GM21528 (cell line): ENCODE data around the gene DLX3.
"Not testable (repeated sequence)": the region's sequence is repeated elsewhere in the genome, so short reads cannot be mapped to it uniquely, and the experiment has no call there.

Experiments used
- ATAC-seq: cut with Tn5 transposase; IDR thresholded peaks from one replicate; pipeline ENCODE4 v1.9.1; 2021; ENCODE audit warnings: mild to moderate bottlenecking, moderate library complexity; ENCODE audit not compliant: unreplicated experiment, low FRiP score

The DLX3 gene

GRCh38 chr17:49995055-49995738 lies at the start of gene DLX3:
Gene DLX3, minus strand, starts transcription at chr17:49995224. Its CDS starts 226 bp downstream, at chr17:49994998.
- ATAC-seq = no peak

- no peak for ATAC-seq
Measured at GRCh38 chr17:50044483-50044882, 49.5 kb upstream of the DLX3 start.

DNA sequence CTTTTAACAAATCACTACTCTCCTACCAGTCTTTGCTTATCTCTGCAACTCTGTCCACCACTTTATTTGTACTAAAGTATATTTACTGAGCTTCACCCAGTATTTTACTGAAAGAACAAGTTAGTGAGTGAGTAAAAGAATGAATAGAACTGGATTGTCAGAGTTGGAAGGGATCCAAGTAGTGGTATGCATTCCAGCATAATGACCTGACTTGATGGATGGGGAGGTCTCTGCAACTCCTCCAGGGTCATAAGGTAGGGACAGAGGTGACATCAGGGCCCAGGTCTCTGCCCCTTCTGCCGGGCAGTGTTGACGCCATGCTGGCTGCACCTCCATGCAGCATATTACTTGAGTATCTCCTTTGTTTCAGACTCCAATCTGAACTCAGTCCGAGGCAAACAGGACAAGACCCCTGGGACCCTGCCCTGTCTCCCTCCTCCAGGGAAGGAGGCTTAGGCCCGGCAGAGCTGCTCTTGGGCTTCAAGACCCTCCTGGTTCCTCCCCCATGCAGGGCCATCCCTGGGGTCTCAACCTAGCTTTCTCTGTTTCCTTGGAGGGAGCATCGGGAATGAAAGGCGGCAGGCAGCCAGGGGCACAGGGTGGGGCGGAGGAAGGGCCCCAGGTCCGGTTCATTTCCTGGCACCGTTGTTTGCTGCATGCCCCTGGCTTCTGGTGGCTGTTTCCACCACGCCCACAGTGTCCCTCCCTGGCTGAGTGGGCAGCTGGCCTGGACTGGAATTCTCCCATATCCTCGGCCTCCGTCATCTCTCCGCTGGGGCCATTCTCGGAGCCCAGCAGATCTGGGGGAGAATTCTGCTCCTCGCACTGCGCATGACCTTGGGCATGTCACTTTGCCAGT lies 48.5 kb upstream of the DLX3 start:
- ATAC-seq = no peak

- ATAC-seq = no peak
Measured at GRCh38 chr17:50042211-50042610, 47.2 kb upstream of the DLX3 start.

DNA sequence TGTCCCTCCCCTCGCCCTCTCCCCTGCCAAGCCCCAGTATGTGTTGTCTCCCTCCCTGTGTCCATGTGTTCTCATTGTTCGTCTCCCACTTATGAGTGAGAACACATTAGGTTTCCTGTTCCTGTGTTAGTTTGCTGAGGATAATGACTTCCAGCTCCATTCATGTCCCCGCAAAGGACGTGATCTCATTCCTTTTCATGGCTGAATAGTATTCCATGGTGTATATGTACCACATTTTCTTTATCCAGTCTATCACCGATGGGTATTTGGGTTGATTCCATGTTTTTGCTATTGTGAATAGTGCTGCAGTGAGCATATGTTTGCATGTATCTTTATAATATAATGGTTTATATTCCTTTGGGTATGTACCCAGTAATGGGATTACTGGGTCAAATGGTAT lies 45.5 kb upstream of the DLX3 start:
- ATAC-seq = not testable (repeated sequence)

- no peak for ATAC-seq
Measured at GRCh38 chr17:50039058-50039457, 44.0 kb upstream of the DLX3 start.

GRCh38 chr17:50037321-50038107 lies 42.5 kb upstream of the DLX3 start:
- no peak for ATAC-seq

DNA sequence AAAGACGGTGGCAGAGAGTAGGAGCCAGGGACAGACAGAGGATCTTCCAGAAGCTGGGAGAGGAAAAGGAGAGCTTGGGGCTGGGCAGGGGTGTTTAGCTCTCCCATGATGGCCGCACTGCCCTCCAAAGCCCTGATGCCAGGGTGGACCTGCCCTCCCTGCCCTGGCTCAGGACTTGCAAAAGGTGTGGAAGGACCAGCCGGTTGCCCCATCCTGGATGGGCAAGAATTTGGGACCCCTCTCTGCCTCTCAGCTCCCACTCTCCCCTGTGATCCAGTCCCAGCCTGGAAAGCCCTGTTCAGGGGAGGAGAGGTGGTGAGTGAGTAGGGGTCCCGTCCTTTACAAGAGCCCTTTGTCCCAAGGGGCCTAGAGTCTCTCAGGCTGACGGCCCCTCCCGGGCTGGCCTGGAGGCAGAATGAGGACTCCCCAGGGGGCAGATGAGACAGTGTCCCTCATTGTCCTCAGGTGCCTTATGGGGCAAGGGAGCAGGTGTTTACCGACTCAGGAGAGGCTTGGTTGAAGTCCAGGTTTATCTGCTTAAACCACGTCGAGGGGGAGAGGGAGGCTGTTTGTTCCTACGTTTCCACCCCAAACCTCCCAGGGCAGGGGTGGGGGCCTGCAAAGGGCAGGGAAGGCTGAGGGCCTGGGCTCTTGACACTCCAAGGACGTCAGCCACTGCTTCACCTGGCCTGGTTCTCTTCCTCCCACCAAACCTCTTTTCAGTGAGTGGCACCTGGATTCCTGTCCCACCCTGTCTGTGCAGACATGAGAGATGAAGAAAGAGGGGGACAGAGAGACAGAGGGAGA lies 41.6 kb upstream of the DLX3 start:
- ATAC-seq = no peak

- ATAC-seq = no peak
Measured at GRCh38 chr17:50035945-50036344, 40.9 kb upstream of the DLX3 start.

GRCh38 chr17:50035421-50035879 lies 40.4 kb upstream of the DLX3 start:
- ATAC-seq = no peak

- no peak for ATAC-seq
Measured at GRCh38 chr17:50034498-50035364, 39.7 kb upstream of the DLX3 start.

GRCh38 chr17:50033316-50033715 lies 38.3 kb upstream of the DLX3 start:
- no peak for ATAC-seq

- no peak for ATAC-seq
Measured at GRCh38 chr17:50029185-50029584, 34.2 kb upstream of the DLX3 start.

DNA sequence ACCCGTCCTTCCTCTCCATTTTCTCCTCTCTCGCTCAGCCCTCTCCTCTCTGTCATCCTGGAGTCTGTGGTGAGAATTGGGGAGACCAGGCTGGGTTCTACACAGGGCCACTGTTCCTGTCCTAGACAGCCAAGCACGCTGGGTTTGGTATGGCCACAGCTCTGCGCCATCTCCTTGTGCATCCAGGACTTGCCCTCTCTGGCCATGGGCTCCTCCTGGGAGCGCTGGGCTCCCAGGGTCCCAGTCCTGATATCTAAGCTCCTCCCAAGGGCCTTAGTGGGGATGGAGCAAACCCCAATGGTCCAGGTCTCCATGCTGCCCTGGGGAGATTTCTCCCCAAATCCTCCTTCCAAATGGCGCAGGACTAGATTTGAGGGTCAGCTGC lies 33.7 kb upstream of the DLX3 start:
- ATAC-seq = no peak

- no peak for ATAC-seq
Measured at GRCh38 chr17:50027881-50028735, 33.1 kb upstream of the DLX3 start.

DNA sequence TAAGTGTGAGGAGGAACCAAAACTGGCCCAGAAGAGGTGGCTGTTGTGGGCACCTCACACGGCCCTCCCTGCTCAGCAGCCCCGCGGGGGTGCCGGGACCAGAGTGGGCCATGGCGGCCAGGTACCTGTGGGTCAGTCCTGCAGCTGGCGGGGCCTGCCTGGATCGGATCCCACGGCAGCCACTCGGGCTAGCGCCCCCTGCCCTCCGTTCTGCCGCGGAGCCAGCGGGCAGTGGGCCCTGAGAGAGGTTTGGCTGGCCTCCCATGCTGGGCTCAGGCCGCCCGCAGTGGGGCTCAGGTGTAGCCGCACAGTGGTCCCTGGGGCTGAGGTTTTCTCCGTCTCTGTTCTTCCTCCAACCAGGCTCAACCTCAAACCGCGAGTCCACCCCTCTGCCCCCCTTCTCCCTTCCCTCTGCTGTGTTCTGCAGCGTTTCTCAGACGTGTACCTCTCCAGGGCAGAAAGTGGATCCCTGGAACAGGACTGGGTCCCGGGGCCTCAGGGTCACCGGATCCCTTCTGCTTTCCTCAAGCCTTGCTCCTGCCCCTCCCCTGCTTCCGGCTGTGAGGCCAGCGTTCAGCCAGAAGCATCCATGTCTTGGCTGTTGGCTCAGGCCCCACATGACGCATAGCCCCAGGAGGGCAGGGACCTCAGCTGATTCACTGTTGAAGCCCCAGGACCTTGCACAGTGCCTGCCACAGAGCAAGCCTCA lies 32.3 kb upstream of the DLX3 start:
- ATAC-seq = no peak

- ATAC-seq = no peak
Measured at GRCh38 chr17:50026837-50027171, 31.8 kb upstream of the DLX3 start.
